Calu3 (cell line): ENCODE measurements around the gene NKX6-2. TPM values are rescaled to one million over a fixed set of nuclear protein-coding genes. Genes with fewer than 3 reads are reported as not detected.
"Not testable (repeated sequence)": the region's sequence is repeated elsewhere in the genome, so short reads cannot be mapped to it uniquely, and the experiment has no call there.

Experiments
- BruUV-seq: library from RNA; stranded (reverse); fragments of 400-500 nt; replicated peaks from 2 replicates; lab custom pipeline; 2021; lab: Mats Ljungman, UMichigan
- CTCF ChIA-PET: fragments of 300-600 bp; sonication (Branson Sonifier 250); formaldehyde crosslinking; loops from one replicate; lab custom pipeline; 2022; ENCODE audit warnings: antibody characterized with exemption; lab: Charles Lee
- DNase-seq: peaks from one replicate; pipeline ENCODE4 v3.0.0; 2022
- H3K27ac Mint-ChIP-seq: one replicate; pipeline ENCODE4 v1.8.0; 2022; ENCODE audit warnings: mixed read lengths; ENCODE audit not compliant: unreplicated experiment
- H3K27me3 Mint-ChIP-seq: one replicate; pipeline ENCODE4 v1.8.0; 2022; ENCODE audit warnings: mixed read lengths; ENCODE audit not compliant: unreplicated experiment
- H3K36me3 Mint-ChIP-seq: one replicate; pipeline ENCODE4 v1.8.0; 2022; ENCODE audit warnings: mild to moderate bottlenecking, moderate library complexity, mixed read lengths; ENCODE audit not compliant: insufficient read depth, unreplicated experiment
- H3K4me1 Mint-ChIP-seq: one replicate; pipeline ENCODE4 v1.8.0; 2022; ENCODE audit warnings: mild to moderate bottlenecking, low read depth, mixed read lengths; ENCODE audit not compliant: unreplicated experiment
- H3K4me3 Mint-ChIP-seq: one replicate; pipeline ENCODE4 v1.8.0; 2022; ENCODE audit warnings: mild to moderate bottlenecking, low read depth, moderate library complexity, mixed read lengths; ENCODE audit not compliant: unreplicated experiment
- H3K9me3 Mint-ChIP-seq: one replicate; pipeline ENCODE4 v1.8.0; 2022; ENCODE audit warnings: low read depth, mixed read lengths; ENCODE audit not compliant: unreplicated experiment
- CTCF ChIP-seq: fragments of 200-600 bp; IDR thresholded peaks from one replicate; pipeline ENCODE4 v1.8.0; 2022; ENCODE audit warnings: antibody characterized with exemption; ENCODE audit not compliant: unreplicated experiment
- intact Hi-C: fragments of 100-400 bp; cut with micrococcal nuclease; formaldehyde crosslinking; loops from one replicate; pipeline ENCODE4 v1.10.0; 2022; ENCODE audit not compliant: unreplicated experiment
- total RNA-seq: library from RNA; stranded (reverse); gene quantifications from 2 replicates; pipeline ENCODE4 v1.2.3, GENCODE V29; 2022

NKX6-2 gene
- total RNA-seq, 1 experiment from 2014 or later: not detected

GRCh38 chr10:132744839-132745238 is 41.1 kb downstream of the NKX6-2 start:
- Mint-ChIP-seq H3K27me3 (no peaks in the 10 kb centered on the region), H3K27ac (no peak overlapping the region), H3K4me1 (no peaks in the 10 kb centered on the region), H3K9me3 (no peaks in the 10 kb centered on the region), H3K36me3 (no peaks in the 10 kb centered on the region), H3K4me3 (no peak overlapping the region)
- CTCF ChIA-PET: interaction anchor here (0.7 kb wide), 1 partner anchor 304 kb away, joined by 6 read pairs; no protein-coding TSS in a partner anchor
- no TSS peak for BruUV-seq
- intact Hi-C loops: no loop called here
- TF ChIP-seq CTCF: no peak
- no peak for DNase-seq

GRCh38 chr10:132743925-132744490 is 41.9 kb downstream of the NKX6-2 start:
- Mint-ChIP-seq H3K9me3 (no peaks in the 10 kb centered on the region), H3K4me1 (no peaks in the 10 kb centered on the region), H3K27me3 (no peaks in the 10 kb centered on the region), H3K27ac (no peak overlapping the region), H3K36me3 (peaks cover 6% of the 10 kb centered on the region), H3K4me3 (no peak overlapping the region)
- intact Hi-C loops: no loop called here
- CTCF ChIA-PET: no interaction called here
- no peak for TF ChIP-seq CTCF
- no TSS peak for BruUV-seq
- DNase-seq: no peak

- CTCF ChIA-PET, H3K4me1 Mint-ChIP-seq, BruUV-seq, H3K36me3 Mint-ChIP-seq, H3K27me3 Mint-ChIP-seq, H3K4me3 Mint-ChIP-seq, intact Hi-C loops, DNase-seq, H3K9me3 Mint-ChIP-seq, H3K27ac Mint-ChIP-seq: not testable (repeated sequence)
Observed at GRCh38 chr10:132743196-132743924, 42.6 kb downstream of the NKX6-2 start.

- DNase-seq: no peak
- Mint-ChIP-seq H3K9me3 (no peaks in the 10 kb centered on the region), H3K27me3 (no peaks in the 10 kb centered on the region), H3K27ac (no peak overlapping the region), H3K4me3 (no peak overlapping the region), H3K4me1 (no peaks in the 10 kb centered on the region), H3K36me3 (peaks cover 6% of the 10 kb centered on the region)
- CTCF ChIA-PET: no interaction called here
- intact Hi-C loops: no loop called here
- no TSS peak for BruUV-seq
- no peak for TF ChIP-seq CTCF
Observed at GRCh38 chr10:132742837-132743194, 43.1 kb downstream of the NKX6-2 start.
